Measurements from ENCODE around the gene RACK1. TPM values are rescaled to one million over a fixed set of nuclear protein-coding genes. Genes with fewer than 3 reads are reported as not detected.
"Not testable (repeated sequence)": the region's sequence is repeated elsewhere in the genome, so short reads cannot be mapped to it uniquely, and the experiment has no call there.

RACK1 gene
- total and polyA plus RNA-seq, 2 of the 8 experiments (the other 6 are each of a cell fraction or from before 2014, with no cell fraction given): 2,589 to 7,971 TPM

DNA sequence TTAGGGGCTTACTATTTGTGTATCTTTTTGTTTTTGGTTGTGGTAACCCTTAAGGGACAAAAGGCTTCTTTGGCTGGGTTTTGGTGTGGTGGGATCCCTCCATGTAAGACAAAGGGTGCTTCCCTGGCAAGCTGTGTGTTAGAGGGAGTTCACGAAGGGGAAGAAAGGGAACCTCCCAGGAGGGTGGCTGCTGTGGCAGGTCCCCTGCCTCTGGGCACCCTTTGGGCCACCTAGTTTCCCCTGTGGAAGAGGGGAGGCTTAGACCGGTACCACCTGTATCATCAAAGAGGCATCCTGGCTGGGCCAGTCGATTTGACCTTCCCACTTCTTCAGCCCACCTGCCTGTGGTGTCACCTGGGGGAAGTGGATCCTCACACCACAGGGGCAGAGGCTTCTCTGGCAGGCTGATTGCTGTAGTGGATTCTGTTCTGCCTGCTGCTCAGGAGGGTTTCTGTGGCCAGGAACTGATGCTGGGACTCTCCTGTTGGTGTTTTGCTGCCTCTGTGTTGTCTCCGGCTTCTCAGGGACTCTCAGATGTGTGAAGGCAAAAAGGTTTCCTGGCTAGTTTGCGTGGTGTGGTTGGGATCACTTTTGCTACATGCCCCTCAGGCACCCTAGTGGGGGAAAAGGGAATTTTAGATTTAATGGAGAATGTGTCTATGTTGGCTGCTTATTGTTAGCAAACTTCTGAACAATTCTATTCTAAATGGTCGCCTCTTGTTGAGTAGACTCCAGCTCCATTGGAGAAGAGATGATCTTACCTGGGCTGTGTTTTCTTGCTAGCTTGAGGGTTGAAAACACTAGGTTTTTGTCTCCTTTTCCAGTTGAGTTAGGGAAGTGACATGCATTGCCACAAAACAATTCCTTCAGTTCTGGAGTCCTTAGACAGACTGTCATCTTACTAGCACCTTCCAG is 40.4 kb upstream of the RACK1 start:
- H3K27me3 ChIP-seq (replicated peaks in 1 of 4; ENCODE audit: control insufficient read depth in 3 of 4, extremely low read depth in 1 of 4, insufficient read depth in 3 of 4, low read length in 3 of 4); H4K8ac ChIP-seq (ENCODE audit: extremely low read depth, insufficient read depth, low read length); H3K23ac ChIP-seq (ENCODE audit: insufficient read length); H2BK15ac ChIP-seq (ENCODE audit: low read length); H2AK5ac ChIP-seq (ENCODE audit: low read depth, low read length); H3K4me2 ChIP-seq (ENCODE audit: insufficient read depth in 1 of 2, low read depth in 2 of 2, low read length in 2 of 2); H3K4me3 ChIP-seq (ENCODE audit: extremely low read depth in 1 of 4, insufficient read depth in 2 of 4, low read depth in 3 of 4, low read length in 4 of 4); H2BK20ac ChIP-seq (ENCODE audit: low read length); H3K18ac ChIP-seq (ENCODE audit: extremely low read depth, low read length); H3K4ac ChIP-seq (replicated peaks; ENCODE audit: insufficient read length, low read depth, low read length); H3K56ac ChIP-seq (replicated peaks; ENCODE audit: insufficient read length, low read depth, low read length); H3K27ac ChIP-seq (ENCODE audit: low read depth, low read length); H2AFZ ChIP-seq (ENCODE audit: low read length); H2BK5ac ChIP-seq (ENCODE audit: low read depth, low read length); H3K79me1 ChIP-seq (ENCODE audit: low read depth, low read length); H3K14ac ChIP-seq (ENCODE audit: insufficient read length); H4K5ac ChIP-seq (ENCODE audit: insufficient read length, low read depth, low read length); FAIRE-seq; H3K4me1 ChIP-seq (replicated peaks in 1 of 4; ENCODE audit: control insufficient read depth in 3 of 4, insufficient read depth in 4 of 4, low read length in 3 of 4); H3K9me3 ChIP-seq (ENCODE audit: insufficient read depth in 2 of 2, low read depth in 1 of 2, low read length in 1 of 2); H2BK120ac ChIP-seq (replicated peaks; ENCODE audit: low read depth, low read length); H4K91ac ChIP-seq (replicated peaks; ENCODE audit: insufficient read length, low read length); DNase-seq (ENCODE audit: low read depth in 1 of 2, low spot score in 2 of 2); H2BK12ac ChIP-seq (ENCODE audit: low read depth, low read length); H3K9ac ChIP-seq (replicated peaks in 1 of 4; ENCODE audit: extremely low read depth in 1 of 4, low read depth in 3 of 4, low read length in 3 of 4): not testable (repeated sequence)
- H3K36me3 ChIP-seq (ENCODE audit: control insufficient read depth in 2 of 4, insufficient read depth in 4 of 4, low read length in 3 of 4): peaks cover 2 to 19% (median 6%) of the 10 kb centered on the region in 4 experiments; a peak in 7 of 8 replicates
- H3K23me2 ChIP-seq (ENCODE audit: low read depth, low read length): peaks cover 15% of the 10 kb centered on the region; the same call in 1 of the 2 replicates
- POLR2A ChIA-PET (ENCODE audit: partially characterized antibody): interaction anchor here (0.9 to 3.8 kb wide), 4 partner anchors 23 to 47 kb away, joined by 3 to 30 read pairs (median 3); partner anchors contain the start of gene TRIM52
- CTCF ChIA-PET (ENCODE audit: partially characterized antibody): interaction anchor here (1.2 kb wide), 1 partner anchor 33 kb away, joined by 3 read pairs; no protein-coding TSS in a partner anchor
- peaks cover 4 to 14% of the 10 kb centered on the region in 2 experiments for H4K20me1 ChIP-seq (replicated peaks in 1 of 2; ENCODE audit: control insufficient read depth in 1 of 2, insufficient read depth in 2 of 2, low read length in 2 of 2)
- 69% methylated on average over 5 of the region's 6 CpGs; no CpG with 5 or more reads in 1 of the 2 experiments for WGBS, 2 experiments (ENCODE audit: extremely low coverage in 1 of 2, insufficient coverage in 1 of 2, insufficient read length in 1 of 2, insufficient replicate concordance in 2 of 2, low coverage in 1 of 2, low lambda C conversion rate in 2 of 2, missing lambda C conversion rate in 1 of 2)
- H3K79me2 ChIP-seq (ENCODE audit: control insufficient read depth in 1 of 2, insufficient read depth in 2 of 2, low read length in 2 of 2): peaks cover 0 to 31% of the 10 kb centered on the region in 2 experiments; a peak in 3 of 4 replicates
